Rectal smooth muscle tissue (tissue), 1 donor: ENCODE data around the gene HADH.

Source experiments
- H3K27ac ChIP-seq: one replicate; pipeline ENCODE4 v1.7.0; 2013; ENCODE audit warnings: low read depth, low read length, inconsistent platforms
- H3K27me3 ChIP-seq: one replicate; pipeline ENCODE4 v1.7.0; 2013; ENCODE audit warnings: low read length; ENCODE audit not compliant: control insufficient read depth, insufficient read depth
- H3K36me3 ChIP-seq: one replicate; pipeline ENCODE4 v1.7.0; 2013; ENCODE audit warnings: low read length; ENCODE audit not compliant: control insufficient read depth, insufficient read depth
- H3K4me1 ChIP-seq: one replicate; pipeline ENCODE4 v1.7.0; 2013; ENCODE audit warnings: low read length; ENCODE audit not compliant: control insufficient read depth, insufficient read depth
- H3K4me3 ChIP-seq: one replicate; pipeline ENCODE4 v1.7.0; 2013; ENCODE audit warnings: low read length
- H3K9ac ChIP-seq: one replicate; pipeline ENCODE4 v1.7.0; 2013; ENCODE audit warnings: low read length

The HADH gene

GRCh38 chr4:108024085-108024877, 34.6 kb downstream of the HADH start:
- H3K36me3 ChIP-seq = peaks cover 33% of the 10 kb centered on the region

GRCh38 chr4:108024878-108025165, 35.1 kb downstream of the HADH start:
- no peak overlapping the region for H3K4me3 ChIP-seq
- no peak overlapping the region for H3K27ac ChIP-seq
- H3K4me1 ChIP-seq = no peaks in the 10 kb centered on the region
- no peaks in the 10 kb centered on the region for H3K27me3 ChIP-seq
- peaks cover 33% of the 10 kb centered on the region for H3K36me3 ChIP-seq
- no peak overlapping the region for H3K9ac ChIP-seq

More at GRCh38 chr4:108024085-108024877, 34.6 kb downstream of the HADH start:
- H3K4me1 ChIP-seq = no peaks in the 10 kb centered on the region
- H3K27ac ChIP-seq = no peak overlapping the region
- H3K9ac ChIP-seq = no peak overlapping the region
- H3K27me3 ChIP-seq = no peaks in the 10 kb centered on the region
- H3K4me3 ChIP-seq = no peak overlapping the region

GRCh38 chr4:108029016-108029720, 39.5 kb downstream of the HADH start:
- peaks cover 29% of the 10 kb centered on the region for H3K36me3 ChIP-seq
- H3K27ac ChIP-seq = no peak overlapping the region
- no peaks in the 10 kb centered on the region for H3K27me3 ChIP-seq
- no peak overlapping the region for H3K9ac ChIP-seq
- no peaks in the 10 kb centered on the region for H3K4me1 ChIP-seq
- H3K4me3 ChIP-seq = no peak overlapping the region

GRCh38 chr4:108029731-108030130, 40.0 kb downstream of the HADH start:
- Histone ChIP-seq H3K27ac (no peak overlapping the region), H3K9ac (no peak overlapping the region), H3K4me3 (no peak overlapping the region), H3K4me1 (no peaks in the 10 kb centered on the region), H3K27me3 (no peaks in the 10 kb centered on the region), H3K36me3 (peaks cover 30% of the 10 kb centered on the region)

GRCh38 chr4:108030332-108030731, 40.6 kb downstream of the HADH start:
- H3K4me3 ChIP-seq = no peak overlapping the region
- H3K36me3 ChIP-seq = peaks cover 26% of the 10 kb centered on the region
- no peaks in the 10 kb centered on the region for H3K4me1 ChIP-seq
- H3K27ac ChIP-seq = no peak overlapping the region
- no peaks in the 10 kb centered on the region for H3K27me3 ChIP-seq
- H3K9ac ChIP-seq = no peak overlapping the region

- no peak overlapping the region for H3K9ac ChIP-seq
- peaks cover 26% of the 10 kb centered on the region for H3K36me3 ChIP-seq
- no peaks in the 10 kb centered on the region for H3K4me1 ChIP-seq
These were observed 41.9 kb downstream of the HADH start for GRCh38 chr4:108031427-108032083.

GRCh38 chr4:108033348-108033747, 43.7 kb downstream of the HADH start:
- Histone ChIP-seq H3K4me1 (no peaks in the 10 kb centered on the region), H3K4me3 (no peak overlapping the region), H3K27ac (no peak overlapping the region), H3K36me3 (peaks cover 22% of the 10 kb centered on the region), H3K9ac (no peak overlapping the region), H3K27me3 (no peaks in the 10 kb centered on the region)

More at GRCh38 chr4:108031427-108032083, 41.9 kb downstream of the HADH start:
- H3K4me3 ChIP-seq = no peak overlapping the region
- no peak overlapping the region for H3K27ac ChIP-seq
- no peaks in the 10 kb centered on the region for H3K27me3 ChIP-seq

GRCh38 chr4:108034565-108034964, 44.9 kb downstream of the HADH start:
- H3K27ac ChIP-seq = no peak overlapping the region
- H3K4me3 ChIP-seq = no peak overlapping the region
- H3K36me3 ChIP-seq = peaks cover 14% of the 10 kb centered on the region
- H3K4me1 ChIP-seq = no peaks in the 10 kb centered on the region
- H3K27me3 ChIP-seq = no peaks in the 10 kb centered on the region
- no peak overlapping the region for H3K9ac ChIP-seq

GRCh38 chr4:108035691-108036090, 46.0 kb downstream of the HADH start:
- H3K4me1 ChIP-seq = no peaks in the 10 kb centered on the region
- H3K27ac ChIP-seq = no peak overlapping the region
- H3K4me3 ChIP-seq = no peak overlapping the region
- peaks cover 10% of the 10 kb centered on the region for H3K36me3 ChIP-seq
- H3K27me3 ChIP-seq = no peaks in the 10 kb centered on the region
- no peak overlapping the region for H3K9ac ChIP-seq

- Histone ChIP-seq H3K36me3 (peaks cover 10% of the 10 kb centered on the region), H3K9ac (no peak overlapping the region), H3K4me1 (no peaks in the 10 kb centered on the region), H3K27me3 (no peaks in the 10 kb centered on the region), H3K4me3 (no peak overlapping the region), H3K27ac (no peak overlapping the region)
These were observed 46.5 kb downstream of the HADH start for GRCh38 chr4:108036213-108036612.

GRCh38 chr4:108037884-108038283, 48.2 kb downstream of the HADH start:
- Histone ChIP-seq H3K4me3 (no peak overlapping the region), H3K9ac (no peak overlapping the region), H3K4me1 (no peaks in the 10 kb centered on the region), H3K27ac (no peak overlapping the region), H3K27me3 (no peaks in the 10 kb centered on the region), H3K36me3 (peaks cover 7% of the 10 kb centered on the region)

GRCh38 chr4:108042927-108043326, 53.2 kb downstream of the HADH start:
- H3K4me1 ChIP-seq = peaks cover 7% of the 10 kb centered on the region
- H3K4me3 ChIP-seq = no peak overlapping the region
- H3K27me3 ChIP-seq = no peaks in the 10 kb centered on the region
- H3K36me3 ChIP-seq = no peaks in the 10 kb centered on the region
- H3K9ac ChIP-seq = no peak overlapping the region
- H3K27ac ChIP-seq = no peak overlapping the region
